AG04450 (cell line): ENCODE measurements around the gene PCGF6. TPM values are rescaled to one million over a fixed set of nuclear protein-coding genes. Genes with fewer than 3 reads are reported as not detected.

Experiments
- CTCF ChIA-PET: fragments of 300-600, 350-600 bp; formaldehyde crosslinking; extraction: SDS; loops from one replicate; lab custom pipeline; 2022; ENCODE audit warnings: antibody characterized with exemption, inconsistent platforms; lab: Charles Lee
- POLR2A ChIA-PET: fragments of 350-600 bp; formaldehyde crosslinking; extraction: SDS; loops from one replicate; lab custom pipeline; 2021; ENCODE audit warnings: antibody characterized with exemption, inconsistent platforms; lab: Yijun Ruan, JAX
- DNase-seq: peaks from one replicate; pipeline ENCODE4 v3.0.0-alpha.2; 2011; ENCODE audit warnings: low read depth, low spot score
- H3K27ac ChIP-seq: one replicate; pipeline ENCODE4 v1.5.1; 2012; ENCODE audit warnings: low read depth, low read length, control low read depth
- H3K27me3 ChIP-seq: one replicate; pipeline ENCODE4 v1.6.0; 2012; ENCODE audit warnings: low read length; ENCODE audit not compliant: control insufficient read depth, insufficient read depth
- H3K4me3 ChIP-seq: 2 replicates; pipeline ENCODE4 v1.5.1; 2011; ENCODE audit warnings: mild to moderate bottlenecking, low read depth, low read length, control low read depth
- H3K9me3 ChIP-seq: 2 replicates; pipeline ENCODE4 v1.5.1; 2012; ENCODE audit warnings: low read length; ENCODE audit not compliant: control insufficient read depth, insufficient read depth
- polyA plus RNA-seq: library from polyadenylated mRNA; depleted of rRNA; stranded (reverse); fragments of >200 nt; gene quantifications from 2 replicates; pipeline ENCODE4 v1.2.3, GENCODE V29; 2011; rRNA removed
- small RNA-seq: library from RNA; depleted of rRNA; stranded (forward); fragments of <200 nt; gene quantifications from one replicate; pipeline ENCODE3, GENCODE V24; 2012; ENCODE audit warnings: low read depth; ENCODE audit not compliant: insufficient read length
- TF ChIP-seq, protein P1 (sequence below): IDR thresholded peaks from 2 replicates; pipeline ENCODE4 v1.5.1; 2011; ENCODE audit warnings: low read depth, low read length, control low read depth, inconsistent platforms

PCGF6 gene
- polyA plus RNA-seq, 1 experiment = 9.9 TPM

DNA sequence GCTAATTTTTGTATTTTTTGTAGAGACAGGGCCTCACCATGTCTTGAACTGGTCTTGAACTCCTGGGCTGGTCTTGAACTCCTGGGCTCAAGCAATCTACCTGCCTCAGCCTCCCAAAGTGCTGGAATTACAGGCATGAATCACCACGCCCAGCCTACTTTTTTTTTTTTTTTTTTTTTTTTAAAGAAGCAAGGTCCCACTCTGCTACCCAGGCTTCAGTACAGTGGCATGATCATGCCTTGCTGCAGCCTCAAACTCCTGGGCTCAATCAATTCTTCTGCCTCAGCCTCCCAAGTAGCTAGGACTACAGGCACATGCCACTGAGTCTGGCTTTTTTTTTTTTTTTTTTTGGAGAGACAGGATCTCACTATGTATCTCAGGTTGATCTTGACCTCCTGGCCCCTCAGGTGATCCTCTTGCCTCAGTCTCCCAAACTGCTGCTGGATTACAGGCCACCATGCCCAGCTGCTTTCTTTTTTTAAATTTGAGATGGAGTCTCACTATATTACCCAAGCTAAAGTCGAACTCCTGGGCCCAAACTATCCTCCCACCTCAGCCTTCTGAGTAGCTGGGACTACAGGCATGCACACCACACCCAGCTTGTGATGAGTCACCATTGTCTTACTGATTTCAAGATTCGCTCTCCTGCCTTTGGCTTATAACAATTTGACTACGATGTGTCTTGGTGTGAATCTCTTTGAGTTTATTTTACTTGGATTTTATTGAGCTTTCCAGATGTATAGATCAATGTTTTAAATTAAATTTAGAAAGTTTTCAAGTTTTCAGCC lies 96.2 kb downstream of the PCGF6 start:
- H3K27me3 ChIP-seq = peaks cover 2% of the 10 kb centered on the region
- no peak overlapping the region for H3K4me3 ChIP-seq
- POLR2A ChIA-PET = interaction anchor here (0.7 kb wide), 1 partner anchor 358 kb away, joined by 11 read pairs; no protein-coding TSS in a partner anchor
- no peak for DNase-seq
- TF ChIP-seq, protein P1, sequence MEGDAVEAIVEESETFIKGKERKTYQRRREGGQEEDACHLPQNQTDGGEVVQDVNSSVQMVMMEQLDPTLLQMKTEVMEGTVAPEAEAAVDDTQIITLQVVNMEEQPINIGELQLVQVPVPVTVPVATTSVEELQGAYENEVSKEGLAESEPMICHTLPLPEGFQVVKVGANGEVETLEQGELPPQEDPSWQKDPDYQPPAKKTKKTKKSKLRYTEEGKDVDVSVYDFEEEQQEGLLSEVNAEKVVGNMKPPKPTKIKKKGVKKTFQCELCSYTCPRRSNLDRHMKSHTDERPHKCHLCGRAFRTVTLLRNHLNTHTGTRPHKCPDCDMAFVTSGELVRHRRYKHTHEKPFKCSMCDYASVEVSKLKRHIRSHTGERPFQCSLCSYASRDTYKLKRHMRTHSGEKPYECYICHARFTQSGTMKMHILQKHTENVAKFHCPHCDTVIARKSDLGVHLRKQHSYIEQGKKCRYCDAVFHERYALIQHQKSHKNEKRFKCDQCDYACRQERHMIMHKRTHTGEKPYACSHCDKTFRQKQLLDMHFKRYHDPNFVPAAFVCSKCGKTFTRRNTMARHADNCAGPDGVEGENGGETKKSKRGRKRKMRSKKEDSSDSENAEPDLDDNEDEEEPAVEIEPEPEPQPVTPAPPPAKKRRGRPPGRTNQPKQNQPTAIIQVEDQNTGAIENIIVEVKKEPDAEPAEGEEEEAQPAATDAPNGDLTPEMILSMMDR = no peak
- CTCF ChIA-PET = interaction anchor here (3.6 kb wide), 1 partner anchor 11 kb away, joined by 27 read pairs; no protein-coding TSS in a partner anchor
- H3K9me3 ChIP-seq = peaks cover 3% of the 10 kb centered on the region; the same call in 1 of the 2 replicates
- no peak overlapping the region for H3K27ac ChIP-seq

DNA sequence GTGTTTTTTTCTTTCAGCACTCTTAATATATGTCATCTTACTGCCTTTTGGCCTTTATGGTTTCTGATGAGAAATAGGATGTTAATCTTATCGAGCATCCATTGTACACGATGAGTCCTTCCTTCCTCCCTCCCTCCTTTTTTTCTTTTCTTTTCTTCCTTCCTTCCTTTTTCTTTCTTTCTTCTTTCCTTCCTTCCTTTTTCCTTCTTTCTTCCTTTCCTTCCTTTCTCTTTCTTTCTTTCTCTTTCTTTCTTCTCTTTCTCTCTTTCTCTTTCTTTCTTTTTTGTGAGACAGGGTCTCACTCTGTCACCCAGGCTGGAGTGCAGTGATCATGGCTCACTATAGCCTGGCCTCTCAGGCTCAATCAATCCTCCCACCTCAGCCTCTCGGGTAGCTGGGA lies 96.8 kb downstream of the PCGF6 start:
- Histone ChIP-seq H3K4me3 (no peak overlapping the region), H3K9me3 (no peaks in the 10 kb centered on the region), H3K27ac (no peak overlapping the region), H3K27me3 (peaks cover 2% of the 10 kb centered on the region)
- no peak for DNase-seq
- TF ChIP-seq, protein P1 = no peak
- CTCF ChIA-PET = interaction anchor here (3.6 kb wide), 1 partner anchor 10 kb away, joined by 27 read pairs; no protein-coding TSS in a partner anchor
- POLR2A ChIA-PET = no interaction called here

Small RNA genes within 50 kb of the gene (small RNA-seq; reads per million reads assigned to genes)
- not detected for gene RNU11-3P

Other genes starting within 250 kb of the PCGF6 start
- gene NT5C2, start 157.9 kb downstream of the PCGF6 start, polyA plus RNA-seq = 94.5 and 117 TPM in 2 replicates
- 0.15 and 0.20 TPM in 2 replicates for gene RPEL1, start 105.3 kb downstream of the PCGF6 start, polyA plus RNA-seq
- gene INA, start 74.0 kb downstream of the PCGF6 start, polyA plus RNA-seq = 5.2 and 6.6 TPM in 2 replicates
- gene TAF5, start 16.8 kb upstream of the PCGF6 start, polyA plus RNA-seq = 2.3 and 3.5 TPM in 2 replicates
- gene ATP5MK, start 45.3 kb upstream of the PCGF6 start, polyA plus RNA-seq = 258 and 407 TPM in 2 replicates
- gene PDCD11, start 45.5 kb upstream of the PCGF6 start, polyA plus RNA-seq = 18.5 and 21.9 TPM in 2 replicates
- gene CALHM2, start 101.2 kb upstream of the PCGF6 start, polyA plus RNA-seq = 9.2 and 11.3 TPM in 2 replicates
- gene CALHM1, start 107.8 kb upstream of the PCGF6 start, polyA plus RNA-seq = not detected in 2 replicates
- gene CALHM3, start 128.1 kb upstream of the PCGF6 start, polyA plus RNA-seq = not detected in 2 replicates
- gene NEURL1, start 142.6 kb upstream of the PCGF6 start, polyA plus RNA-seq = 0.67 and 0.82 TPM in 2 replicates